HG03045 (cell line): ENCODE measurements around the gene STK11.

ENCODE experiments used
- ATAC-seq: cut with Tn5 transposase; IDR thresholded peaks from one replicate; pipeline ENCODE4 v1.9.1; 2021; ENCODE audit warnings: mild to moderate bottlenecking, moderate library complexity; ENCODE audit not compliant: unreplicated experiment

The STK11 gene

GRCh38 chr19:1257475-1258162, 52.0 kb downstream of the STK11 start:
- ATAC-seq = no peak

- ATAC-seq = no peak
These were observed 52.5 kb downstream of the STK11 start for GRCh38 chr19:1258163-1258492.

- no peak for ATAC-seq
These were observed 53.2 kb downstream of the STK11 start for GRCh38 chr19:1258707-1259205.

- ATAC-seq = peak; percentile 25
These were observed 53.8 kb downstream of the STK11 start for GRCh38 chr19:1259206-1259875.

GRCh38 chr19:1259876-1260748, 54.5 kb downstream of the STK11 start:
- peak; percentile 3 for ATAC-seq

GRCh38 chr19:1260749-1261537, 55.4 kb downstream of the STK11 start:
- peak; percentile 65 for ATAC-seq

- no peak for ATAC-seq
These were observed 55.9 kb downstream of the STK11 start for GRCh38 chr19:1261538-1261797.

GRCh38 chr19:1261798-1262622, 56.4 kb downstream of the STK11 start:
- no peak for ATAC-seq

GRCh38 chr19:1262623-1263123, 57.1 kb downstream of the STK11 start:
- ATAC-seq = no peak

GRCh38 chr19:1263188-1263587, 57.6 kb downstream of the STK11 start:
- ATAC-seq = no peak

- ATAC-seq = no peak
These were observed 59.4 kb downstream of the STK11 start for GRCh38 chr19:1264801-1265614.

- ATAC-seq = no peak
These were observed 60.1 kb downstream of the STK11 start for GRCh38 chr19:1265615-1266128.

- ATAC-seq = peak; percentile 31
These were observed 60.7 kb downstream of the STK11 start for GRCh38 chr19:1266129-1266915.

- ATAC-seq = peak; percentile 22
These were observed 61.4 kb downstream of the STK11 start for GRCh38 chr19:1266916-1267476.

GRCh38 chr19:1267477-1268225, 62.1 kb downstream of the STK11 start:
- ATAC-seq = no peak

- no peak for ATAC-seq
These were observed 62.9 kb downstream of the STK11 start for GRCh38 chr19:1268226-1269064.
